Measurements from ENCODE around the gene HDGFL3.
A peak's percentile ranks its signal among the peaks of the same experiment; 100 is the strongest.
"Not testable (repeated sequence)": the region's sequence is repeated elsewhere in the genome, so short reads cannot be mapped to it uniquely, and the experiment has no call there.

HDGFL3 gene

DNA sequence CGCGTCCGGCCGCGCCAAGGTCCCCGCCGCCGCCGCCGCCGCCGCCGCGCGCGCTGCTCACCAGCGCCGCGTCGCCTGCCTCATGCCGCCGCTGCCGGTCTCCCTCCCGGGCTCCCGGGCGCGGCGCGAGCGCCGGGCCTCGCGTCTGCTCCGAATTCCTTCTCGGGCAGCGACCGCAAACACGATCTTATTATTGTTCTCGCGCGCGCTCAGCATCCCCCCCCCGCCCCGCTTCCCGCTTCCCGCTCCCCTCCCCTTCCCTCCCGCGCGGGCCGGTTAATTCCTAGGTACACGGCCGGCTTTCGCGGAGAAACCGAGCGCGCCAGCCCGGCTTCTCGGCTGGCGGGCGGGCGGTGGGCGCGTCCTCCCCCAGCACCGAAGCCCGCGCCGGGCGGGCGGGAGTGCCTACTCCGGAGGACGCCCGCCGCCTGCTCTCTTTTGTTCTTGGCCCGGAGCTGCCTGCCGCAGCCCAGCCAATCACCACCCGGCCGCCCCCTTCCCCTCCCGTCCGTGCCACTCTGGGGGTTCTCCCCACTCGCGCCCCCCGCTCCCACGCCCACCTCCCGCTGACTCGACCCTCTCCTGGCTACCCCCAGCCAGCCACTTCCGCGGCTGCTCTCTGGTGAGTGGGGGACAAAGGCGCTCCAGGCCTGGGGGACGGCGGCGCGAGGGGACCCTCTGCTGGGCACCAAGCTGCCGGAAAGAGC, at the start of gene HDGFL3:
Gene HDGFL3 (minus strand): TSS at position 164 of the 707 bp plus-strand sequence. CDS start 409 bp downstream, outside the sequence.
- TF ChIP-seq, protein P1, sequence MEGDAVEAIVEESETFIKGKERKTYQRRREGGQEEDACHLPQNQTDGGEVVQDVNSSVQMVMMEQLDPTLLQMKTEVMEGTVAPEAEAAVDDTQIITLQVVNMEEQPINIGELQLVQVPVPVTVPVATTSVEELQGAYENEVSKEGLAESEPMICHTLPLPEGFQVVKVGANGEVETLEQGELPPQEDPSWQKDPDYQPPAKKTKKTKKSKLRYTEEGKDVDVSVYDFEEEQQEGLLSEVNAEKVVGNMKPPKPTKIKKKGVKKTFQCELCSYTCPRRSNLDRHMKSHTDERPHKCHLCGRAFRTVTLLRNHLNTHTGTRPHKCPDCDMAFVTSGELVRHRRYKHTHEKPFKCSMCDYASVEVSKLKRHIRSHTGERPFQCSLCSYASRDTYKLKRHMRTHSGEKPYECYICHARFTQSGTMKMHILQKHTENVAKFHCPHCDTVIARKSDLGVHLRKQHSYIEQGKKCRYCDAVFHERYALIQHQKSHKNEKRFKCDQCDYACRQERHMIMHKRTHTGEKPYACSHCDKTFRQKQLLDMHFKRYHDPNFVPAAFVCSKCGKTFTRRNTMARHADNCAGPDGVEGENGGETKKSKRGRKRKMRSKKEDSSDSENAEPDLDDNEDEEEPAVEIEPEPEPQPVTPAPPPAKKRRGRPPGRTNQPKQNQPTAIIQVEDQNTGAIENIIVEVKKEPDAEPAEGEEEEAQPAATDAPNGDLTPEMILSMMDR (conservative IDR thresholded peaks at IDR 0.05): peak; percentile 45
- peak within 1 kb of the TSS; percentile 93 for H3K27ac ChIP-seq

DNA sequence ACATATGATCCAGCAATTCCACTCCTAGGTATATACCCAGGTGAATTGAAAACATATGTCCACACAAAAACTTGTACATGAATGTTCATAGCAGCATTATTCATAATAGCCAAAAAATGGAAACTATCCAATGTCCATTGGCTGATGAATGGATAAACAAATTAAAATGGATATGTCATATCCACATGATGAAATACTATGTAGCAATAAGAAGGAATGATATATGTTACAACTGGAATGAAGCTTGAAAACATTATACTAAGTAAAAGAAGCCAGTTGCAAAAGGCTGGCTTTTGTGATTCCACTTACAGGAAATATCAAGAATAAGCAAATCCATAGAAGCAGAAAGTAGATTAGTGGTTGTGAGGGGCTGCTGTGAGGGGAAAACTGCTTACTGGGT, 43.2 kb upstream of the HDGFL3 start:
- TF ChIP-seq, protein P1 (conservative IDR thresholded peaks at IDR 0.05): no peak
- no peak overlapping the region for H3K27ac ChIP-seq

DNA sequence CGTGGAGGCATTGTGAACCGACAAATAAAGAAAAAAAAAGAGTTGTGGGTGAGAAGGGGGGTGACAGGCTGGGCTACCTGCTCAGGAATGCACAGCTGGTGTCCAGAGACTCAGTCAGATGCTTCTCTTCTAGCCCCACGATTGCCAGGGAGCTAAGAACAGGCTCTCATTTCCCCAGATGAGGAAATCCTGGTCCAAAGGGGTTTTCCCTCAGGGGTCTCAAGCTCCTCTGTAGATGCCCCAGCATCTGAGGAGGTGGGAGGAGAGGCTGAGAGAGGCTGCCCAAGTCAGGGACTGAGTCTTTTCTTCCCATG, 41.4 kb upstream of the HDGFL3 start:
- TF ChIP-seq, protein P1 (conservative IDR thresholded peaks at IDR 0.05): no peak
- H3K27ac ChIP-seq: no peak overlapping the region

DNA sequence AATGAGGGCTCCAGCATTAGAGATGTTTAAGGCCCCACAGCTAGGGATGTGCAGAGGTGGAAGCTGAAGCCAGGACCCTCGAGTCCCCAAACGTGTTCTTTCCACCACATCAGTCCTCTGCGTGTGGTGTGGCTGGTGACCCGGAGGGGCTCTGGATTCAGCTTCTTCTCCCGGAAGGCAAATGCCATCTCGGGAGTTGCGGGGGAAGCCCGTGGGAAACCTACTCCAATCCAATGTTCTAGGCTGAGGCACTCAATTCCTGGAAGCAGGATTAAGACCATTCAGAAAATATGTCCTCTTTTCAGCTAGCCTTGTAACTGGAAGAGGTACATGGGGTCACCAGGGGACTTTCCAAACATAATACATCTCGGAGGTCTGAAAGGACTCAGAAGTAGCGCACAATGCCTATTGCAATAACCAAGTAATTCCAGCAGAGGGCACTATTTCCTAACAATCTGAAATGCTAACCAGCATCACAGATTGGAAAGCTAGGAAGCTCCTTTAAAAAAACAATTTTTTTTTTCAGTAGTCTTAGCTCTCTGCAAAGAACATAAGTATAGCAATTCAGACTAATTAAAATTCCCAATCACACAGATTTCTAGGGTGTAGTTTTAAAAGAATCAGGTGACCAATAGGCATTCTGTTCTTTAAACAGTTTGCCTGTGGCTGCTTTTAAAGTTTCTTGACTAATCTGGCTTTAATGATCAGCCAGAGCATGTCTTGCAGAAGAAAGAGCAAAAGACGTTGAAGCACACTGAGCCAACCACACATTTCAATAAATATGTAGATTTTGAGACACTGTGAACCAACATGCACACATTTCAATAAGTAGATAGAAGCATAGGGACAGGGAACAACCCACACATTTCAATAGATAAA, 40.8 kb upstream of the HDGFL3 start:
- TF ChIP-seq, protein P1 (conservative IDR thresholded peaks at IDR 0.05): peak; percentile 96
- no peak overlapping the region for H3K27ac ChIP-seq

DNA sequence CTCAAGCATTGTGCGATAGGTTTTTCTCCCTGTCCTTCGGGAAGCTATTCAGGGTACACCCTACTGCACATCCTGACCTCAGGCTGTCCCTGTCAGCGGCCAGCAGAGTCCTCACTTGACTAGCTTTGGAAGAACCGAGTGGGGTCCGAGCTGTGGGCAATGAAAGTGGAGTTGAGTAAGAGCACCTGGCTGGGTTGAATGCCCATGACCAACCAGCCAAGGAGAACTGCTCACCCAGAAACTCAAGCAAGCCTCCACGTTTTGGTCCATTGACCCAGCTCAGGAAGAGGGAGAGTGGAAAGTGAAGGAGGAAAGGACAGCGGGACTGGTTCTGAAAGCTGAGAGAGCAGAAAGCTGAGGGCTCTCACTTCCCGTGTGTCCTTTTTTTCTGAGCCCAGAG, 36.0 kb upstream of the HDGFL3 start:
- H3K27ac ChIP-seq: no peak overlapping the region
- TF ChIP-seq, protein P1 (conservative IDR thresholded peaks at IDR 0.05): no peak

DNA sequence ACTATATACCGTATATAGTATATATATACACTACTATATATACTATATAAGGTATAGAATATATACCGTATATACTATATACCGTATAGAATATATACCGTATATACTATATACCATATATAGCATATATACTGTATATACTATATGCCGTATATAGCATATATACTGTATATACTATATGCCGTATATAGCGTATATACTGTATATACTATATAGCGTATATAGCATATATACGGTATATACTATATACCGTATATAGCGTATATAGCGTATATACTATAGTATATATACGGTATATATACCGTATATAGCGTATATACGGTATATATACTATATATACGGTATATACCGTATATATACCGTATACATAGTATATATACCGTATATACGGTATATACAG, 22.6 kb upstream of the HDGFL3 start:
- no peak overlapping the region for H3K27ac ChIP-seq
- TF ChIP-seq, protein P1 (conservative IDR thresholded peaks at IDR 0.05): no peak

DNA sequence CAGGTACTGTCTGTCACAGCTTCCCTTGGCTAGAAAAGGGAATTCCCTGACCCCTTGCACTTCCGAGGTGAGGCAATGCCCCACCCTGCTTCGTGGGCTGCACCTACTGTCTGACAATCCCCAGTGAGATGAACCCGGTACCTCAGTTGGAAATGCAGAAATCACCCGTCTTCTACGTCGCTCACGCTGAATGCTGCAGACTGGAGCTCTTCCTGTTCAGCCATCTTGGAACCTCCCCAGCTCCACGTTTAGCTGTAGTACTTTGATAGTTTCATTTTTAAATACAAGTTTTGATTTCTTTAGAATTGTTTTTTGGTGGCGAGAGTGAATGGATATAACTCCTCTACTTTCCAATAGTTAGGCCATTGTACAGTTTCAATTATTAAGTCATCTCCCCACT, 17.8 kb upstream of the HDGFL3 start:
- TF ChIP-seq, protein P1 (conservative IDR thresholded peaks at IDR 0.05): no peak
- H3K27ac ChIP-seq: no peak overlapping the region

DNA sequence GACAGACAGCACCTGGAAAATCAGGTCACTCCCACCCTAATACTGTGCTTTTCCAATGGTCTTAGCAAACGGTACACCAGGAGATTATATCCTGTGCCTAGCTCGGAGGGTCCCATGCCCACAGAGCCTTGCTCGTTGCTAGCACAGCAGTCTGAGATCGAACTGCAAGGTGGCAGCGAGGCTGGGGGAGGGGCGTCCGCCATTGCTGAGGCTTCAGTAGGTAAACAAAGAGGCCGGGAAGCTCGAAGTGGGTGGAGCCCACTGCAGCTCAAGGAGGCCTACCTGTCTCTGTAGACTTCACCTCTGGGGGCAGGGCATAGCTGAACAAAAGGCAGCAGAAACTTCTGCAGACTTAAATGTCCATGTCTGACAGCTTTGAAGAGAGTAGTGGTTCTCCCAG, 14.2 kb upstream of the HDGFL3 start:
- not testable (repeated sequence) for H3K27ac ChIP-seq

Measured in VCaP (cell line).